Endothelial cell (in vitro differentiated cells): ENCODE results near the gene ABCC8. TPM values are rescaled to one million over a fixed set of nuclear protein-coding genes. Genes with fewer than 3 reads are reported as not detected.

Experiments used
- DNase-seq: peaks from one replicate; pipeline ENCODE4 v3.0.0; 2021; ENCODE audit warnings: low spot score
- H3K27ac Mint-ChIP-seq: one replicate; pipeline ENCODE4 v1.8.0; 2021; ENCODE audit warnings: mixed read lengths, inconsistent platforms; ENCODE audit not compliant: unreplicated experiment
- H3K27me3 Mint-ChIP-seq: one replicate; pipeline ENCODE4 v1.8.0; 2021; ENCODE audit warnings: mild to moderate bottlenecking, moderate library complexity, mixed read lengths, inconsistent platforms; ENCODE audit not compliant: unreplicated experiment
- H3K36me3 Mint-ChIP-seq: one replicate; pipeline ENCODE4 v1.8.0; 2021; ENCODE audit warnings: mild to moderate bottlenecking, low read depth, mixed read lengths, inconsistent platforms; ENCODE audit not compliant: unreplicated experiment
- H3K4me1 Mint-ChIP-seq: one replicate; pipeline ENCODE4 v1.8.0; 2021; ENCODE audit warnings: mild to moderate bottlenecking, mixed read lengths, inconsistent platforms; ENCODE audit not compliant: unreplicated experiment
- H3K4me3 Mint-ChIP-seq: one replicate; pipeline ENCODE4 v1.8.0; 2021; ENCODE audit warnings: mild to moderate bottlenecking, mixed read lengths, inconsistent platforms; ENCODE audit not compliant: unreplicated experiment
- H3K9me3 Mint-ChIP-seq: one replicate; pipeline ENCODE4 v1.8.0; 2021; ENCODE audit warnings: mixed read lengths, inconsistent platforms; ENCODE audit not compliant: unreplicated experiment
- total RNA-seq: library from RNA; stranded (reverse); fragmentation: NEBNext Ultra II Directional; extraction: Animal tissue kit (Norgen Biotek cat#: 25700); gene quantifications from one replicate; pipeline ENCODE4 v1.2.1, GENCODE V29; 2021; ENCODE audit not compliant: unreplicated experiment
- TF ChIP-seq, protein P1 (sequence below): fragments of 200-600 bp; sonication (generic); IDR thresholded peaks from one replicate; pipeline ENCODE4 v1.5.0; 2021; ENCODE audit warnings: antibody characterized with exemption; ENCODE audit not compliant: unreplicated experiment

Gene ABCC8
- total RNA-seq, 1 donor from 2014 or later, result not detected

DNA sequence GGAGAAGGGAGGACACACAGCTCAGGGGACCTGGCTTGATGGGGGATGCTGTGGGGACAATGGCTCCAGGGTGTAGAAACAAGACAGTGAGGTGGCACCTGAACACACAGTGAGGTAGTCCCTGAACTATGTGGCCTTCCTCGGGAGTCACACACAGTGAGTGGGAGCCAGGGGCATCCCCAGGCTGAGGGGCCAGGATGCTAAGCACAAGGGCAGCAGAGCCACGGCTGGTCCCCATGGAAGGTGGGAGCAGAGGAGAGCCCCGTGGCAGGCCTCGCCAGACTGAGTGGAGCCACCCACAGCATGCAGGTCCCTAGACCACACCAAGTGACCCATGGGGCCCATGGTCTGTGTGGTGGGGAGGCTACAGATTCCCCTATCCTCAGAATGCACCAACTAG, 26.0 kb upstream of the ABCC8 start:
- DNase-seq, result no peak
- no peak overlapping the region for H3K4me3 Mint-ChIP-seq
- no peaks in the 10 kb centered on the region for H3K4me1 Mint-ChIP-seq
- peaks cover 9% of the 10 kb centered on the region for H3K27me3 Mint-ChIP-seq
- no peak overlapping the region for H3K27ac Mint-ChIP-seq
- TF ChIP-seq, protein P1, sequence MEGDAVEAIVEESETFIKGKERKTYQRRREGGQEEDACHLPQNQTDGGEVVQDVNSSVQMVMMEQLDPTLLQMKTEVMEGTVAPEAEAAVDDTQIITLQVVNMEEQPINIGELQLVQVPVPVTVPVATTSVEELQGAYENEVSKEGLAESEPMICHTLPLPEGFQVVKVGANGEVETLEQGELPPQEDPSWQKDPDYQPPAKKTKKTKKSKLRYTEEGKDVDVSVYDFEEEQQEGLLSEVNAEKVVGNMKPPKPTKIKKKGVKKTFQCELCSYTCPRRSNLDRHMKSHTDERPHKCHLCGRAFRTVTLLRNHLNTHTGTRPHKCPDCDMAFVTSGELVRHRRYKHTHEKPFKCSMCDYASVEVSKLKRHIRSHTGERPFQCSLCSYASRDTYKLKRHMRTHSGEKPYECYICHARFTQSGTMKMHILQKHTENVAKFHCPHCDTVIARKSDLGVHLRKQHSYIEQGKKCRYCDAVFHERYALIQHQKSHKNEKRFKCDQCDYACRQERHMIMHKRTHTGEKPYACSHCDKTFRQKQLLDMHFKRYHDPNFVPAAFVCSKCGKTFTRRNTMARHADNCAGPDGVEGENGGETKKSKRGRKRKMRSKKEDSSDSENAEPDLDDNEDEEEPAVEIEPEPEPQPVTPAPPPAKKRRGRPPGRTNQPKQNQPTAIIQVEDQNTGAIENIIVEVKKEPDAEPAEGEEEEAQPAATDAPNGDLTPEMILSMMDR, result no peak
- H3K36me3 Mint-ChIP-seq, result no peaks in the 10 kb centered on the region
- no peaks in the 10 kb centered on the region for H3K9me3 Mint-ChIP-seq

DNA sequence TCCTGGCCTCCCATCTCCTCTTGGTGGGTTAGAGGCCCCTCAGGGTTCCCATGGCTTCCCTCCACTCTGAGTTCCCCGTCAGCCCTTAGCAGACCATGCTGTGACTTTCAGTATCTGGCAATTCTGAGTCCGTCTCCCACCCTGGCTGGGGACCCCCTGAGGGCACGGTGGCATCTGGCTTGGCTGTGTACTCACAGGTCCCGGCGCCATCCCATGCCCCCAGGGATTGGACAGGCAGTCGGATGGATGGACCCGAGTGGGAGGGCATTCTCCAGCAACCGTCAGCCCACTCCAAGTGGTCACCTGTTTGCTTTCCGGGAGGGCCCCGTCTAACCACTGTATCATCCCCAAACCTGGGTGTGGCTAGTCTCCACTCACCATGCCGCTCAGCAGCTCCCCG, 24.0 kb upstream of the ABCC8 start:
- Mint-ChIP-seq H3K9me3 (no peaks in the 10 kb centered on the region), H3K36me3 (no peaks in the 10 kb centered on the region), H3K4me3 (no peak overlapping the region), H3K4me1 (peaks cover 4% of the 10 kb centered on the region), H3K27ac (no peak overlapping the region), H3K27me3 (peaks cover 8% of the 10 kb centered on the region)
- no peak for DNase-seq
- TF ChIP-seq, protein P1, result no peak

DNA sequence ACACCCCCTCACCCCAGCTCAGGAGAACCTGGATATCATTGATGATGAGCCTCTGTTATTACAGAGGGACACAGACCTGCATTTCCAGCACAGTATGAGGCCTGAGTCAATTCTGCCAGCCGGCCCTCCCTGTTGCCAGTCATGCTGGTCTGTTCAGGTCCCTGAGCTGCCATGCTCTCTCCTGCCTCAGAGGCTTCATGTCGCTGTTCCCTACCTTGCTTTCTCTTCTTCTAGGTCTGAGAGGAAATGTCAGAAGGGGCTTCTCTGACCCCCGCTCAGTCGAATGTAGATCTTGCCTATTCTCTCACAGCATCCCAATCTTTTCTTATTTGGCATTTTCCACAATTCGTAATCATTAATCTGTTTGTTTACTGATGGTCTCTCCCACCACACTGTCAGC, 21.8 kb upstream of the ABCC8 start:
- DNase-seq, result no peak
- H3K4me1 Mint-ChIP-seq, result peaks cover 4% of the 10 kb centered on the region
- TF ChIP-seq, protein P1, result no peak
- H3K27ac Mint-ChIP-seq, result no peak overlapping the region
- no peaks in the 10 kb centered on the region for H3K9me3 Mint-ChIP-seq
- no peaks in the 10 kb centered on the region for H3K36me3 Mint-ChIP-seq
- H3K4me3 Mint-ChIP-seq, result no peak overlapping the region
- peaks cover 8% of the 10 kb centered on the region for H3K27me3 Mint-ChIP-seq

DNA sequence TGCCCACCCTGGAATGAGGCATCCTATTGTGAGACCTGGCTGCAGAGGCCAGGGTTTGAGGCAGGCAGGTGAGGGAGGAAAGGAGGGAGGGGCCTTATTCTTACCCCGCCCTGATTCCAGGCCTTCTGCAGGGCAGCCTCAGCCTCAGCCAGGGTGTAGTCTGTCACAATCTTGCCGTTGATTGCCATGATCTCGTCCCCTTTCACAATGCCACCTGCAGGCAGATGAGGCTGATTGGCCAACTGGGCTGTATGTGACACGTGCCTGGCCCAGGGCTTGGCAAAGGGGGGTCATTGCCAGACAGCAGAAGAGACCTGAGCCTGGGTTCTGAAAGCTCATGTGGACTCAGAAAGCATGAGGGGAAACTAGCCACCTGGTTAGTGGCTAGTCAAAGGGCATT, 21.4 kb upstream of the ABCC8 start:
- H3K4me3 Mint-ChIP-seq, result no peak overlapping the region
- H3K27me3 Mint-ChIP-seq, result peaks cover 8% of the 10 kb centered on the region
- H3K36me3 Mint-ChIP-seq, result no peaks in the 10 kb centered on the region
- H3K4me1 Mint-ChIP-seq, result peaks cover 4% of the 10 kb centered on the region
- no peak for DNase-seq
- TF ChIP-seq, protein P1, result no peak
- no peak overlapping the region for H3K27ac Mint-ChIP-seq
- H3K9me3 Mint-ChIP-seq, result no peaks in the 10 kb centered on the region

DNA sequence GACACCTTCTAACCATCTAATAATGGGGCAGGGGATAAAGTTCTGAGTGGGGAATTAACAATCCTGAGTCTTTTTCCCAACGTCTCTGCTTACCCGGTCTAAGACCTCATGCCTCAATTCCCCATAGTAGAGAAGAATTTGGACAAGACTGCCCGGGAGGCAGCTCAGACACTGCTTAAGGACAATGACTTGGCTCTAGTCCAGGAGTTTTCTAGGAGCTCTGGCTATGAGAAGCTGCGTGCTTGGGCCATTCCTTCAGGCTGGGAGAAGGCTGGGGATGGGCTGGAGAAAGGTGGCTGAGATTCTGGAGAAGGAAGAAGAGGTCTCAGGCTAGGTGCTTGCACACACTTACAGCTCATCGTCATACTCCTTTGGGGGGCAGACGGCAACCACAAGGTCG, 19.8 kb upstream of the ABCC8 start:
- Mint-ChIP-seq H3K36me3 (no peaks in the 10 kb centered on the region), H3K9me3 (no peaks in the 10 kb centered on the region), H3K27me3 (peaks cover 7% of the 10 kb centered on the region), H3K4me3 (no peak overlapping the region), H3K4me1 (peaks cover 4% of the 10 kb centered on the region), H3K27ac (no peak overlapping the region)
- TF ChIP-seq, protein P1, result no peak
- no peak for DNase-seq
